HG02884 (cell line): ENCODE measurements around the gene RGL2.

ENCODE experiments used
- ATAC-seq: cut with Tn5 transposase; IDR thresholded peaks from one replicate; pipeline ENCODE4 v1.9.1; 2021; ENCODE audit warnings: mild to moderate bottlenecking, moderate library complexity; ENCODE audit not compliant: unreplicated experiment

The RGL2 gene

DNA sequence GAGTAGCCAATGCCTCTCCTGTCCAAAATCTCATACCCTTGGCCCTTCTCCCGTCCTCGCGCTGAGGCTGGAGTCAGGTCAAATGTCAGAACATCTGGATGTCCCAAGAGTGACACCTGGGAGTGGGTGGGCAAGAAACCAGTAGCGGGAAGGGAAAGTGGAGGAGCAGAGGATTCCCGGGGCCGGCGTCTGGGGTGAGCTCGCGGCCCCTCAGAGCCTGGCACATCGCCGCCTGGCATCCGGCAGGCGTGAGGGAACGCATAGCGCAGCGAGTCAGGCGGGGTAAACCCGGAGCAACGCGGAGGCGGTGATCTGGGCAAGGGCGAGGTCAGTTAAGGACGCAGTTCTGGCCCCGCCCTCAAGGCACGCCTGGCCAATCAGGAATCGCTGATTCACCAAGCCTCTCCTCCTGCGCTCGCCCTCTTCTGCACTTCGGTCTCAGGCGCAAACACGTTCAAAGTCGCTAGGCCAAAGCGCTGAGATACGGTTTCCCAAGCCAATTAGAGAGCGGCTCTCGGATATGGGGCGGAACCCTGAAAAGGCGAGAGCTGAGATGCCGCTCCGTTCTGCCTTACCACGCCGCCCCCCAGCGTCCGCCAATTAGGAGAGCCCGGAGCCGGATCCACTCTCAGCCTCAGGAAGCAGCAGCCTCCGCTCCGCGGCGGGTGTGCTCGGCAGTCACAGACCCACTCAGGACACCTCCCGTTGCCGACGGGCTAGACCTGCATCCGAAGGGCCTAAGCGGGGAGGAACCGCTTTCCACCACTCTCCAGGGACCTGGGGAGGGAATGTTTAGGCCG lies 49.6 kb downstream of the RGL2 start:
- peak; percentile 75 for ATAC-seq

- peak; percentile 20 for ATAC-seq
These were observed 50.2 kb downstream of the RGL2 start for GRCh38 chr6:33248643-33248931.

DNA sequence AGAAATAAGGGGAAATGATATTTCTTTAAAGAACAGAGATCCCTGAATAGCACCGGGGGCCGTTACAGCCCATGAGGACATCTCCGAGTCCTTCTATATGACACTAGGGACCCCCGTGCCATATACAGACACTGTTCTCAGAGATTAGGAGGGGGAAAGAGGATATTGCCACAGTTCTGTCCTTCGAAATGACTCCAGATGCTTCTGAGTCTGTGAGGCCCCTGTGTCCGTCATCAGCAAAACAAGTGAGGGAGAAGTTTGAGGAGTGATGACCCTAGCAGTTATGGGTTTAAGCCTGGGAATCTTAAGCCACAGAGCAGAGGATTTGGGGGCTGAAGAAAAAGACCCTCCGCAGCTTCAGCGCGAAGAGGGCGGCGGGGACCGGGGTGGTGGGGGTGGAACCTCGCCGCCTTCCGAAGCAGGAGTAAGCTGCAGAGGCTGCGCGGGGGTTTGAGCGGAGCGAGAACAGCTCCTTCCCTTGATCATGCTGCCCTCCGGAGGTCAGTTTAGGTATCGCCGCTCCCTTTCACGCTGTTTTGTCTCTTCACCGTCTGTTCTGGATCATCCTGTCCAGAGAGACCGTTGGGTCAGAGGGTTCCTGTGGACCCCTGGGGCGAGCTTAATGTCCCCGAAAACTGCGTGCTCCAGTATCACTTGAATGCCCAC lies 50.6 kb downstream of the RGL2 start:
- peak; percentile 31 for ATAC-seq

DNA sequence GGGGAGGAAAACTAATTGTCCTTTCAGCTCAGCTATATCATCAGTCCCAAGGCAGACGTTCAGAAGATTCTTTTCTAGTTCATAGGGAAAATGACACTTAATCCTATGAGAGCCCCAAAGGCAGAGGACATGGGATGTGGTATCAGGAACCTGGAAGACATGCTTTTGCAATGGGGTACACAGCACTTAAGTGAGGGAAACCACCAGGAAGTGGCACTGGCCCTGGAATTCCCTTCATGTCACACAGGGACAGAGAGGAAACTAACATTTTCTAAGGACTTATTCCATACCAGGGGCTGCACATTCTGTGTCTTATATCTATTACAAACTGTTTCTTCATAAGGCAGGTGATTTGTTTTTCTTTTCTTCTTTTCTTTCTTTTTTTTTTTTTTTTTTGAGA lies 55.3 kb downstream of the RGL2 start:
- ATAC-seq = no peak

DNA sequence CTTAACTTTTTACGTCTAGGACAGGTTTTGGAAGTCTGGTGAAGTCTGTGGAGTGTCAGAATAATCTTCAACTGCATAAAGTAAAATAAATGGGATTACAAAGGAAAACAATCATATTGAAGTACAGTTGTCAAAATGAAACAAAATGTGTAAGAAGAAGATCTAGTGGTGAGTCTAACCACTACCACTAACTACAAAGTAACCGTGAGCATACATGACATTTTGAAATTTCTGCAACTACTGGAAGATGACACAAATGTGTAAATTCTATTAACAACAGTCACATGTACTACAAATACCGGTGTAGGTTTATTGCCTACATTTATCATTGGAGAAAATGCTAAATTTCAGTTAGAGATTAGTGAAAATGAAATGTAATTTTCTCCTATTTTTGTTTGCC lies 56.8 kb downstream of the RGL2 start:
- ATAC-seq = no peak
